Measurements from ENCODE around the gene XRCC4. TPM values are rescaled to one million over a fixed set of nuclear protein-coding genes. Genes with fewer than 3 reads are reported as not detected.

The XRCC4 gene
- total and polyA plus RNA-seq, 2 of the 13 experiments (the other 11 are each of a cell fraction or from before 2014, with no cell fraction given), result 2.8 to 12.6 TPM

GRCh38 chr5:83077662-83078261, 415 bp downstream of the XRCC4 start (continued):
- TF ChIP-seq PHF21A (CRISPR knock-in tag; IDR thresholded peaks at IDR 0.05) (peak; percentile 76; the same call in 1 of the 2 replicates), ZNF10 (CRISPR knock-in tag; IDR thresholded peaks at IDR 0.05; ENCODE audit: borderline replicate concordance, low read depth) (no peak), TBP (CRISPR knock-in tag; IDR thresholded peaks at IDR 0.05) (no peak), NR2F1 (CRISPR knock-in tag; IDR thresholded peaks at IDR 0.05) (0 out of 4 replicates have a peak, but pooled peaks of 1 of the 2 experiments have one; percentile 10), POLR2G (IDR thresholded peaks at IDR 0.05; ENCODE audit: low read depth, low read length) (peak; percentile 42; the same call in 1 of the 2 replicates), NCOA1 (CRISPR knock-in tag; IDR thresholded peaks at IDR 0.05) (no peak), TP53 (CRISPR knock-in tag; conservative IDR thresholded peaks at IDR 0.05) (0 out of 2 replicates have a peak, but pooled peaks have one; percentile 11), PHF20 (CRISPR knock-in tag; IDR thresholded peaks at IDR 0.05) (no peak), GATAD1 (CRISPR knock-in tag; IDR thresholded peaks at IDR 0.05) (0 out of 2 replicates have a peak, but pooled peaks have one; percentile 37), NFYB (CRISPR knock-in tag; IDR thresholded peaks at IDR 0.05) (peak; percentile 58), DR1 (CRISPR knock-in tag; IDR thresholded peaks at IDR 0.05) (no peak), ZNF446 (CRISPR knock-in tag; IDR thresholded peaks at IDR 0.05) (no peak), ZNF430 (CRISPR knock-in tag; IDR thresholded peaks at IDR 0.05) (peak; percentile 27; the same call in 1 of the 2 replicates), ZBTB33 (CRISPR knock-in tag; IDR thresholded peaks at IDR 0.05) (no peak), ZNF816 (CRISPR knock-in tag; IDR thresholded peaks at IDR 0.05; ENCODE audit: borderline replicate concordance) (0 out of 2 replicates have a peak, but pooled peaks have one; percentile 40), PHF8 (CRISPR knock-in tag; IDR thresholded peaks at IDR 0.05) (peak; percentile 28), ASH2L (IDR thresholded peaks at IDR 0.05; ENCODE audit: insufficient read length, low read depth, low read length) (peak; percentile 90), ZNF770 (CRISPR knock-in tag; IDR thresholded peaks at IDR 0.05) (0 out of 2 replicates have a peak, but pooled peaks have one; percentile 6), KDM5A (IDR thresholded peaks at IDR 0.05; ENCODE audit: borderline replicate concordance, low read length) (peak; percentile 90)
- TF ChIP-seq, protein P1, sequence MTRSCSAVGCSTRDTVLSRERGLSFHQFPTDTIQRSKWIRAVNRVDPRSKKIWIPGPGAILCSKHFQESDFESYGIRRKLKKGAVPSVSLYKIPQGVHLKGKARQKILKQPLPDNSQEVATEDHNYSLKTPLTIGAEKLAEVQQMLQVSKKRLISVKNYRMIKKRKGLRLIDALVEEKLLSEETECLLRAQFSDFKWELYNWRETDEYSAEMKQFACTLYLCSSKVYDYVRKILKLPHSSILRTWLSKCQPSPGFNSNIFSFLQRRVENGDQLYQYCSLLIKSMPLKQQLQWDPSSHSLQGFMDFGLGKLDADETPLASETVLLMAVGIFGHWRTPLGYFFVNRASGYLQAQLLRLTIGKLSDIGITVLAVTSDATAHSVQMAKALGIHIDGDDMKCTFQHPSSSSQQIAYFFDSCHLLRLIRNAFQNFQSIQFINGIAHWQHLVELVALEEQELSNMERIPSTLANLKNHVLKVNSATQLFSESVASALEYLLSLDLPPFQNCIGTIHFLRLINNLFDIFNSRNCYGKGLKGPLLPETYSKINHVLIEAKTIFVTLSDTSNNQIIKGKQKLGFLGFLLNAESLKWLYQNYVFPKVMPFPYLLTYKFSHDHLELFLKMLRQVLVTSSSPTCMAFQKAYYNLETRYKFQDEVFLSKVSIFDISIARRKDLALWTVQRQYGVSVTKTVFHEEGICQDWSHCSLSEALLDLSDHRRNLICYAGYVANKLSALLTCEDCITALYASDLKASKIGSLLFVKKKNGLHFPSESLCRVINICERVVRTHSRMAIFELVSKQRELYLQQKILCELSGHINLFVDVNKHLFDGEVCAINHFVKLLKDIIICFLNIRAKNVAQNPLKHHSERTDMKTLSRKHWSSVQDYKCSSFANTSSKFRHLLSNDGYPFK (CRISPR knock-in tag; IDR thresholded peaks at IDR 0.05; ENCODE audit: borderline replicate concordance), result peak; percentile 87
- TF ChIP-seq, protein P2, sequence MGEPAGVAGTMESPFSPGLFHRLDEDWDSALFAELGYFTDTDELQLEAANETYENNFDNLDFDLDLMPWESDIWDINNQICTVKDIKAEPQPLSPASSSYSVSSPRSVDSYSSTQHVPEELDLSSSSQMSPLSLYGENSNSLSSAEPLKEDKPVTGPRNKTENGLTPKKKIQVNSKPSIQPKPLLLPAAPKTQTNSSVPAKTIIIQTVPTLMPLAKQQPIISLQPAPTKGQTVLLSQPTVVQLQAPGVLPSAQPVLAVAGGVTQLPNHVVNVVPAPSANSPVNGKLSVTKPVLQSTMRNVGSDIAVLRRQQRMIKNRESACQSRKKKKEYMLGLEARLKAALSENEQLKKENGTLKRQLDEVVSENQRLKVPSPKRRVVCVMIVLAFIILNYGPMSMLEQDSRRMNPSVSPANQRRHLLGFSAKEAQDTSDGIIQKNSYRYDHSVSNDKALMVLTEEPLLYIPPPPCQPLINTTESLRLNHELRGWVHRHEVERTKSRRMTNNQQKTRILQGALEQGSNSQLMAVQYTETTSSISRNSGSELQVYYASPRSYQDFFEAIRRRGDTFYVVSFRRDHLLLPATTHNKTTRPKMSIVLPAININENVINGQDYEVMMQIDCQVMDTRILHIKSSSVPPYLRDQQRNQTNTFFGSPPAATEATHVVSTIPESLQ (CRISPR knock-in tag; conservative IDR thresholded peaks at IDR 0.05), result no peak
